GM18499 (cell line): ENCODE data around the gene TRRAP.
"Not testable (repeated sequence)": the region's sequence is repeated elsewhere in the genome, so short reads cannot be mapped to it uniquely, and the experiment has no call there.

Experiments used
- ATAC-seq: cut with Tn5 transposase; IDR thresholded peaks from one replicate; pipeline ENCODE4 v1.9.1; 2021; ENCODE audit warnings: moderate number of reproducible peaks; ENCODE audit not compliant: insufficient read depth, unreplicated experiment

The TRRAP gene

DNA sequence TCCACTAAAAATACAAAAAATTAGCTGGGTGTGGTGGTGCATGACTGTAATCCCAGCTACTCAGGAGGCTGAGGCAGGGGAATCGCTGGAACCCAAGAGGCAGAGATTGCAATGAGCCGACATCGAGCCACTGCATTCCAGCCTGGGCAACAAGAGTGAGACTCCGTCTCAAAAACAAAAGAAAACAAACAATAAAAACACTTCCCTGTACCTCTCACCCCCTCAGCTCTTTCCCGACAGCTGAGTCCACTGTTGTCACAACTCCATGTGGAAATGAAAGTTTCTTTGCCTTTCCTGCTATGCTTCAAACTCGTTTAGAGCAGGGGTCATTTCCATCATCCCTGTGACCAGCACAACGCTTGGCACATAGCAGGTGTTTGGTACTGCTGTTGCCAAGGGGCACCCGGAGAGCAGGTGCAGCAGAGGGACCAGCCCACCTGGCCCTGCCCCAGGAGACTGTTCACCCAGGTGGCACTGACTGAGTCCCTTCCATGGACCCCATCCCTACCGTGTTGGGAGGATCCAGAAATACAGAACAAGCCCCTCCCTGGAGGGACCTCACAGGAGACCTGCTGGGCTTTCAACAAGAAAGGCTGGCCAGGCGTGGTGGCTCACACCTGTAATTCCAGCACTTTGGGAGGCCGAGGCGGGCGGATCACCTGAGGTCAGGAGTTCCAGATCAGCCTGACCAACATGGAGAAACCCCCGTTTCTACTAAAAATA lies 13.4 kb upstream of the TRRAP start:
- no peak for ATAC-seq

DNA sequence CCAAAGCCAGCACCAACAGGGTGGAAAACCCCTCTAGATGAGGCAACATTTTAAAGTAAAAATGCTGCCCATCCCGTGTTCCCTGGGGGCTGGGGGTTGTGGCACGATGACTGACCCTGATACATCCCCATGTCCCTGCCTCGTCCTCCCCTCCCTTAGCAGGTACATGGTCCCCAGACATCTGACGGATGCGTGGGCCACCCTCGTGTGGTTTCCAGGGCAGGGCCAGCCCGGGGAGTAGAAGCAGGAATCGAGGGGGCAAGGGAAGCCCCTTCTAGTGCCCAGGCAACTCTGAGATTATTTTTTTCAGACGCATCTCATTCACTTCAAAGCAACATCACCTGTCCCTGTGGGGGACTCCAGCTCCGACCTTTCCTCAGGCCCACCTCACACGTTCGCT lies 12.0 kb upstream of the TRRAP start:
- ATAC-seq: no peak

DNA sequence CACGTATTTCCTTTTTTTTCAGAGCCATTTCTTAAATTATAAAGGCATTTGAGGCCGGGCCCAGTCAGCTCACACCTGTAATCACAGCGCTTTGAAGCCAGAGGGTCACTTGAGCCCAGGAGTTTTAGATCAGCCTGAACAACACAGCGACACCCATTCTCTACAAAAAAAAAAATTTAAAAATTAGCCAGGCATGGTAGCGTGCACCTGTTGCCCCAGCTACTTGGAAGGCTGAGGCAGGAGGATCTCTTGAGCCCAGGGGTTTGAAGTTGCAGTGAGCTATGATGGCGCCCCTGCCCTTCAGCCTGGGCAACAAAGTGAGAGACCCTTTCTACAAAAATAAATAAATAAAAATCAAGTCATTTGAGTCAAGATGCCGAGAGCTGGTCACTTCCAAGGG lies 11.6 kb upstream of the TRRAP start:
- ATAC-seq: no peak

DNA sequence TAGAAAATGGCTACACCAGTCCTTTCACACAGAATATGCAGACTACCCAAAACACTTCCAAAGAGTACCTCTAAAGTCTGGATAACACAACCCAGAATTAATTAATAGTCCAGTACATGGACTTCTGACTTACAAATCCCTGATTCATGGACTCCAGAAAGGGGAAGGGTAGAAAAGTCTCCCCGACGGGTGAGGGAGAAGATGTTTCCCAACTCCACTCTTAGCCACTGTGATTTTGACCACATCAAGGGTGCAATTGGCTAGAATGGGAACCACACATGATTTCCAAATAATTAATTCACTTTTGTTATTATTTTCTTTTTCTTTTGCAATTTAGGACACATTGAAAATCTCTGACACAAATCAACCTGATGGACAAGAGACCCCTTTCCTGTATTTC lies 9.9 kb upstream of the TRRAP start:
- no peak for ATAC-seq

DNA sequence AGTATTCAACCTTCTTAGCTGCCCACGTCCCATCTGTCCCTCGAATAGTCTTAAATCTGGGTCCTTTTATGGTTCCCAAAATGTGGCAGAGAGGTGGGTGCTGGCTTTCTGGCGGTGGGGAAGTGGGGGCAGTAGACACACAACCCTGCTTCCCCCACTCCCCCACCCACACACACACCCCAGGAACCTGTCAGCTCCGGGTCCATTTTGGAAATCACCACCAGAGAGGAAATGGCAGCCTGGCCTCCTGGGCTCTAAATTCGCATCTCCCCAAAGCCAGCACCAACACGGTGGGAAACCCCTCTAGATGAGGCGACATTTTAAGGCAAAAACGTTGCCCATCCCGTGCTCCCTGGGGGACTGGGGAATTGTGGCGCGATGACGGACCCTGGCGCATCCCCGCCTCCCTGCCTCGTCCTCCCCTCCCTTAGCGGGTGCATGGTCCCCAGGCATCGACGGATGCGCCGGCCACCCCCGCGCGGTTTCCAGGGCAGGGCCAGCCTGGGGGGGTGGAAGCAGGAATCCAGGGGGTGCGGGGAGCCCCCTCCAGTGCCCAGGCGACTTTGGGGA lies 9.2 kb upstream of the TRRAP start:
- no peak for ATAC-seq

DNA sequence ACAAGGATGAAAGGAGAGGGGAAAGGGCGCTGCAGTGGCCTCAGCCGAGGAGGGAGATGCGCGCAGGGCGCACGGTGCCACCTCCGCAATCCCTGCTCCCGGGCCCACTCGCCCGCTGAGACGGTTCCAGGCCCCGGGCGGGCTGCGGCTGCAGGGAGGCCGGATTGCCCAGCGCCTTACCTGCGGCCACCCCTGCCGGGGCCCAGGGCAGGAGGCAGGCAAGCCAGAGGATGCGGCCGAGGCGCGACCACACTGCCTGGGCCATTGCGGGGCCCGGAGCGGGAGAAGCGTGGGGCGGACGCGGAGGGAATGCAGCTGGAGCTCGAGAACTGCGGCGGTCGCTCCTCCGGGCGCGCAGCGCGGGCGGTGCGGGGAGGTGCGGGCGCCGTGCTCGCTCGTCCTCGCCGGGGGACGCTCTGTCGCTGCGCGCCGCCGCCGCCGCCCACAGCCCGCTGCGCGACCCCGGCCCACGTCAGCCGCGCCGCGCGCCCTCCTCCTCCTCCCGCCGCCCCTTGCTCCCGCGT lies 8.7 kb upstream of the TRRAP start, which contains the start of gene TMEM130:
Gene TMEM130 (minus strand): TSS at position 418 of the 524 bp plus-strand sequence. CDS start 153 bp downstream, at position 265.
- ATAC-seq: no peak

DNA sequence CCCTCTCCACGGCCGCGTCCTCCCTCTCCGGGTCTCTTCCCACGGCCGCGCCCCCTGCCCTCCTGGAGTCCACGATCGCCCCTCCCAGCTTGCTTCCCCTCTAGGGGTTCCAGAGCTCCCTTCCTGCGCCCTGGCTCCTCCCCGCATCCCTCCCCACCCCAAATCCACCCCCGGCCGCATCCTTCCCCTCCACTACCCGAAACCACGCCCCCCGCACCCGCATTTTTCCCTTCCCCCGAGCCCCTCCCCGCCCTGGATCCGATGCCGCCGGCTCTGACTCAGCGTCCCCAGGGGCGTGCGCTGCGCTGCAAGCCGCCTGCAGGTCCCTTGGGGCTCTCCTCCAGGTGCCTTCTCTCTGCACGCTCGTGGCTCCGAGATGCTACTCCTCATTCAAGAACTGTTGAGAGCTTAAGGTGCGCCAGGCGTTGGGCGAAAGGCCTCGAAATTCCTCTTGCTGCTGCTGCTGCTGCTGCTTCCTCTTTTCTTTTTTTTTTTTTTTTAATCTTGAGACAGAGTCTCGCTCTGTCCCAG lies 8.1 kb upstream of the TRRAP start:
- ATAC-seq: peak; percentile 67

DNA sequence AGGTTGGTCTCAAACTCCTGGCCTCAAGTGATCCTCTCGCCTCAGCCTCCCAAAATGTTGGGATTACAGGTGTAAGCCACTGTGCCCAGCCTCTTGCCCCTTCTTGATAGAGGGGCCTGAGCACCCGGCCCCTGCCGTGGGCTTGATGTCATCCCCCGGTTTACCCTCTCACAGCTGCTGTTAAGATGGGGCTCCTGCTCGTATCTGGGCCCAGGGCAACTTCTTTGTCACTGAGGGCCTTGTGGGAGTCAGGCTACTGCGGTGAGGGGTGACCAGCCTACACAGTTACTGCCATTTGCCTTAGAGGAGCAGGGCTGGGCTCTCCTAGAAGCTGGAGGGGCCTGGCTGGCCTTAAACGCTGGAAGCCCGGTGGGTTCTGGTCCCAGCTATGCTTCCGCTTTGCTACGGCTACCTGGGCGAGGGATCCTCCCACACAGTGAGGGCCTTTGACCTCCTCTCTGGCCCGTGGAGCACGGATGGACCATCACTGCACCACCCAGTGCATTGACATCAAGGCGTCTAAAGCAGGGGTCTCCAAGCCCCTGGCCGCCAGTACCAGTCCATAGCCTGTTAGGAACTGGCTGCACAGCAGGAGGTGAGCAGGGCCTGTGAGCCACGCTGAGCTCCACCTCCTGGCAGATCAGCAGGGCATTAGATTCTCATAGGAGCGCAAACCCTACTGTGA lies 7.4 kb upstream of the TRRAP start:
- no peak for ATAC-seq

DNA sequence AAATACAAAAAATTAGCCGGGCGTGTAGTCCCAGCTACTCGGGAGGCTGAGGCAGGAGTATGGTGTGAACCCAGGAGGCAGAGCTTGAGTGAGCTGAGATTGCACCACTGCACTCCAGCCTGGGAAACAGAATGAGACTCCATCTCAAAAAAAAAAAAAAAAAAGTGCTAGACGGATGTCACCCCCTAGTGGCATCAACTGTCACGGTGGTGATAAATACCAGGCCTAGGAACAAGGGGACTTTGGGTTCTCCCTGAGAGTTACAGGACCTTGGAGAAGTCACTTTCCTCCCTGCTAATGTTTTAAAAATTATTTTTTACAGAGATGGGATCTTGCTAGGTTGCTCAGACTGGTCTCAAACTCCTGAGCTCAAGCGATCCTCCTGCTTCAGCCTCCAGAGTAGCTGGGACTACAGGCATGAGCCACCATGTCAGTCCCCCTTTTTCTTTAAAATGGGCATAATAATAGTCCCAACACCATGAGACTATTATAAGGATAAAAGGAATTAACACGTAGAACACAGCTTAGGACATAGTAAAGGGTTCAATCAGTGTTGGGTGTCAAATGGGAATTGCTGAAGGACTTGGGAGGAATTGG lies 5.9 kb upstream of the TRRAP start:
- no peak for ATAC-seq

DNA sequence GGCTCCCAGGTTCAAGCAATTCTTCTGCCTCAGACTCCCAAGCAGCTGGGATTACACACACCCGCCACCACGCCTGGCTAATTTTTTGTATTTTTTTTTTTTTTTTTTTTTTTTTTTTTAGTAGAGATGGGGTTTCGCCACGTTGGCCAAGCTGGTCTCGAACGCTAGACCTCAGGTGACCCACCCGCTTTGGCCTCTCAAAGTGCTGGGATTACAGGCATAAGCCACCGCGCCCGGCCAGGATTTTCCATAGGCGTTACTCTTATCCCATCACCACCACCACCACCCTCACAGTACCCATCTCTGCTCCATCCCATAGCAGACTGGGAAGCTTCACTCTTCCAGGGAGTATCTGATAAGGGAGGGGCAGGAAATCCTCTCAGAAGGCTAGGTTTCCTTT lies 4.7 kb upstream of the TRRAP start:
- not testable (repeated sequence) for ATAC-seq

DNA sequence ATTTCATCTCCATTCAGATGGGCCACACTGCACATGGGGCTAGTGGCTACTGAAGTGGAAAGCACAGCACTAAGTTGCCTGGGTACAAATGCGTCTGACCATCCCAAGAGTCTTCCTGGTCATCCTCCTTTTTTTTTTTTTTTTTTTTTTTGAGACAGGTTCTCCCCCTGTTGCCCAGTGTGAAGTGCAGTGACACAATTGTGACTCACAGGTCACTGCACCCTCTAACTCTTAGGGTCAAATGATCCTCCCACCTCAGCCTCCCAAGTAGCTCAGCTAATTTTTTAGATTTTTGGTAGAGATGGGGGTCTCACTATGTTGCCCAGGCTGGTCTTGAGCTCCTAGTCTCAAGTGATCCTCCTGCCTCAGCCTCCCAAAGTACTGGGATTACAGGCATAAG lies 3.4 kb upstream of the TRRAP start:
- no peak for ATAC-seq

DNA sequence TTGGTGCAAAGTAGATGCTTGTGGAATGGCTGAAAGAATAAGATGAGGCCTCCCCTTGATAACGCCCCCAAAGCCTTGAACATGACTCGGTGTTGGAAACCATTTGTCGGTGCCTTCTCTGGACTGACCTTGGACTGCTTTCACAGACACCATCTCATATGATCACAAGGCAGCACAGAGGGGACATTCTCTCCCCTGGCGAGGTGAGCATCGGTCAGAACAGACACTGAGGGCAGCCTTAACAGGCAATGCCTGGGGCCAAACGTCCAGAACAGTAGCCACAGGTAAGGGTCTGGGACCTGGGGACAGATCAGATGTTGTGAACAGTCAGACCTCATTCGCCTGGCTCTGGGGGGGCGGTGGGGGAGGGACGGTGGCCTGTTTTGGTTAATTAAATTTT lies 2.8 kb upstream of the TRRAP start:
- no peak for ATAC-seq

DNA sequence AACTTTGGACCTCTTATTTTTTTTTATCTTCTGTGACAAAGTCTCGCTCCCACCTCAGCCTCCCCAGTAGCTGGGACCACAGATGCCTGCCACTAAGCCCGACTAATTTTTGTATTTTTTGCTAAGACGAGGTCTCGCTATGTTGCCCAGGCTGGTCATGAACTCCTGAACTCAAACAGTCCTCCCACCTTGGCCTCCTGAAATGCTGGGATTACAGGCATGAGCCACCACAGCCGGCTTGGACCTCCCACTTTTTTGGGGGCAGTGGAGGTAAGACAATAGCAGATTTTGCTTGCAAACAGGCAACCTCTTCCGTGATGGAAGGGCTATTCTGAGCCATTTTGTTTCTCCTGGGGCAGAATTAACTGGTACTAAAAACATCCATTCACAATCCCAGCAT lies 1.2 kb upstream of the TRRAP start:
- no peak for ATAC-seq

DNA sequence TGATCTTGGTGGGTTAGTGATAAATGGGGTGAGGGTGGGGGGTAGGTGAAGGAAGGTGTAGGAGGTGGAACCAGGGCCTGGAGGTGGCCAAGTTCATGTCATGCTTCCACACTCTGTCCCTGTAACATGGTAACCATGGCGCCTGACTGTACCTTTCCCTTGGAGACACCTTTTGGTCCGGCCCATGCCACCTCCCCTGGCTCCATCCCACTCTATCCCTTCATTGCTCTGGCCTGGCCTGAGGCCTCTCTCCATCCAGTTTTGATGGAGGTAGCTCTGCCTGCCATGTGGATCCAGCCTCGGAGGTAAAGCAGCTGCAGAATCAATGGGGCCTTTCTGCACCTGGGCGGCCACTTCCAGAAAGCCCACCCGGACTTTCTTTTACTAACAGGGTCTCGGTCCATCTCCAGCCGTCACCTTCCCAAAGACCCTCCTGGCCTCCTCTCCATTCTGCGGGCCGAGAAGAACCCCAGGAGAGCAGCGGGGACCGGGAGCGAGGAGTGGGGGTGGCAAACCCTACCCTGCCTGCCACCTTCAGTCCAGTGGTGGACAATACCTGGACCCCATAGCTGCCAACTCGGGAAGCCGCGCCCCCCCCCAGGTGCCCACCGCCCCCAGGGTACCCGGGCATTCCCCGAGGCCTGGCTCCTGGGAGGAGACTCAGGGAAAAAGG lies 504 bp upstream of the TRRAP start:
- ATAC-seq: no peak

DNA sequence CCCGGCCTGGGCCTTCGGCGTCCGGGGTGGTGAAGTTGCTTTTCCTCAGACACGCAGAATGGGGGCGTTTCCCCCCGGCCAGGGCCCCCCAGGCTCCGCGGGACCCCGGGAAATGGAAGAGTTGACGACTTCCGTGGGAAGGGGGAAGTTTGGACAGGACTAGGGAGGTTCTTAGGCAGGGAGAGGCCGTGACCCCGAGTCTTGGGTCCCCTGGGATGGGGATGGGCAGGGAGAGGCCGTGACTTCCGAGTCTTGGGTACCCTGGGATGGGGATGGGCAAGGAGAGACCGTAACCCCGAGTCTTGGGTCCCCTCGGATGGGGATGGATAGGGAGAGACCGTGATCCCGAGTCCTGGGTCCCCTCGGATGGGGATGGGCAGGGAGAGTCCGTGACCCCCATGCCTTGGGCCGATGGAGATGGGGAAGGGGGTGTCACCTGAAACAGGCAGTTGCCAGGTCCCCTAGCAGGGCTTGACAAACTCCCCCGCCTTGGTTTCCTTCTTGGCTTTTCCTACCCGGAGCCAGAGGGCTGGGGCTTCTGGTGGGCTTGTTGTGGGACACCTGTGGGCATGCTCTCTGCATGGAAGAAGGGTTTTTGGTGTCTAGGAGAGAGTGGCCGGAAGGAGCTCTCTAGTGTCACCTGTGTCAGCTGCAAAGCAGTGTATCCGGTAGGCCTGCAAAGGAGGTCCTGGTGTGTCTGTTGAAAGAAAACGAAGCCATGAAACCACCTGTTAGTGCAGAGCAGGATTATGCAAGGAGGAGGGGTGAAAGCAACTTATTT lies 1.1 kb downstream of the TRRAP start:
- ATAC-seq: peak; percentile 82

DNA sequence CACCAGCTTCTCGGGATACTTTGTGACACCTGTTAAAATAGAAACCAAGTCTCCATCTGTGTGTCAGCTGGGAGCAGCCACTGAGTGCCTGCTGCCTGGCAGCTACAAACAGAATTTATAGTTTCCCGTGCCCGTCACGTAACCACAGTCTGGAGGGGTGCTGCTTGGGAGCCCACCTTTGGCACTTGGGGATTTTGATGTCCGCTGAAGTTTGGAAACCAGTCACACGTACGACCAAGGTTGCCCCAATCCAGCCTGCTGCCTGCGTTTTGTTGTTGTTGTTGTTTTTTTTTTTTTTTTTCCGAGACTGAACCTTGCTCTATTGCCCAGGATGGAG lies 1.6 kb downstream of the TRRAP start:
- ATAC-seq: no peak

DNA sequence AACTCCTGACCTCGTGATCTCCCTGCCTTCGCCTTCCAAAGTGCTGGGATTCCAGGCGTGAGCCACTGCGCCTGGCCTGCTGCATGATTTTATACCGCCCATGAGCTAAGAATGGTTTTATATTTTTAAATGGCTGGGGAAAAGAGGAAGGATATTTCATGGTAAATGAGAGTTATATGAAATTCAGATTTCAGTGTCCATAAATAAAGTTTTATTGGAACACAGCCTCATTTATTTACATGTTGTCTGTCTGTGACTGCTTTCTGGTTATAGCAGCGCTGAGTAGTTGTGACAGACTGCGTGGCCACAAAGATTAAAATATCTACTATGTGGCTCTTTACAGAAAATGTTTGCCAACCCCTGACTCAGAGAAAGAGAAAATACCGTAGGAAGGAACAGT lies 2.2 kb downstream of the TRRAP start:
- ATAC-seq: no peak

DNA sequence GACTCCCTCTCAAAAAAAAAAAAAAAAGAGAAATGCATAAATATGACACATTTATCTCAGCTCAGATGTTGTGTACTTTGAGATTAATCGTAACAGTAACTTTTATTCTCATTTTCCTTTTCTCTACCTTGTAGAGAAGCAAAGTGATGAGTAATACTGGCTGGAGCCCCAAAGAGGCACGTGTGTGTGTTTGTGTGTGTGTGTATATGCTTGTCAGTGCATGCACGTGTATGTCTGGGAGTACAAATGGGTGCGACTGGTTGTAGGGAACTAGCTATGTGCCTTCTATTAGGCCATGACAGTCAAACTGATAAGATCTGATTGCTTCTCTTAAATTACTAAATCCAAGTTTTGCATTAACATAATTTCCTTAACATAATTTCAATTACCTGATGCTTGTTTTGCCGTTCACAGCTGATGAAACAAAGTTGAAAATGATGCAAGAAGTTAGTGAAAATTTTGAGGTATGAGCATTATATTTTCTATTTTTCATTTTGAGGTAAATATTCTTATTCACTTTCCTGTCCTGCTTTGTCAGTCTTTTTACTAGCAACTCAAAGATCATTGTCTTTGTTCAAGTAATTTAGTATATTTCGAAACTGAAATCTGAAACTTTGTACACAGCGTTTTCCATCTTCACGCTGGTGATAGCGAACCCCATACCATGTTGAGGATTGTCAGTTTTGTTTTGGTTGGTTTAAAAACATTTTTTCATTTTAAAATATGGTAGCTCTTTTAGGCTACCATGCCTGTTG lies 3.4 kb downstream of the TRRAP start:
- no peak for ATAC-seq

DNA sequence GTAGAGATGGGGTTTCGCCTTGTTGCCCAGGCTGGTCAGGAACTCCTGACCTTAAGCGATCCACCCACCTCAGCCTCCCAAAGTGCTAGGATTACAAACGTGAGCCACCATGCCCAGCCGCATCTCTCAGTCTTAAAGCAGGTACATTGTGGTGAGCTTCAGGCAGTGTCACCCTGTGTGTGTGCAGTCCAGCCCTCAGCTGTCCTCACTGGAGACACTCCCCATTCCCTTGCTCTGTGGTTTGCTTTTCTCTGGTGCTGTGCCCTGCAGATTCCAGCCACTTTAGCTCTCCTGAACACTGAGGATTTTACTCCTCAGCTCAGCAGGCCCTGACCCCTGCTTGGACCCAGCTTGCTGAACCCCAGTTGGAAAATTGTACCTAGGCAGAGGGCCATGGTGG lies 6.1 kb downstream of the TRRAP start:
- ATAC-seq: no peak
